Colonic mucosa (tissue), 4 donors: ENCODE results near the gene CACNB4. TPM values are rescaled to one million over a fixed set of nuclear protein-coding genes. Genes with fewer than 3 reads are reported as not detected.
"Not testable (repeated sequence)": the region's sequence is repeated elsewhere in the genome, so short reads cannot be mapped to it uniquely, and the experiment has no call there.

Experiments used
- DNase-seq: peaks from one replicate; pipeline ENCODE4 v3.0.0-alpha.2; 2020
- H3K27ac ChIP-seq: fragments of 200-600 bp; one replicate; pipeline ENCODE4 v1.8.0; 2021
- H3K27me3 ChIP-seq: fragments of 200-600 bp; one replicate; pipeline ENCODE4 v1.8.0; 2021
- H3K36me3 ChIP-seq: fragments of 200-600 bp; one replicate; pipeline ENCODE4 v1.8.0; 2021
- H3K4me1 ChIP-seq: fragments of 200-600 bp; one replicate; pipeline ENCODE4 v1.8.0; 2021; ENCODE audit warnings: mild to moderate bottlenecking
- H3K4me3 ChIP-seq: fragments of 200-600 bp; one replicate; pipeline ENCODE4 v1.8.0; 2021
- H3K9ac ChIP-seq, 2 donors: one replicate each; pipeline ENCODE4 v1.7.0; 2013; ENCODE audit warnings: control low read depth in 2 of 2, low read depth in 2 of 2, low read length in 2 of 2
- H3K9me3 ChIP-seq: fragments of 200-600 bp; one replicate; pipeline ENCODE4 v1.8.0; 2021
- CTCF ChIP-seq: fragments of 200-600 bp; IDR thresholded peaks from one replicate; pipeline ENCODE4 v1.8.0; 2022; ENCODE audit warnings: antibody characterized with exemption, mild to moderate bottlenecking
- intact Hi-C: fragments of 100-400 bp; cut with DNase I; formaldehyde crosslinking; loops from one replicate; pipeline ENCODE4 v1.14.1; 2022
- total RNA-seq, 2 donors: library from RNA; stranded (reverse); fragmentation: NEBNext Ultra II Directional in 1 of 2; extraction: Animal tissue kit (Norgen Biotek cat#: 25700) in 1 of 2; gene quantifications; one replicate each; pipeline ENCODE4 v1.2.1, GENCODE V29; 2021
- donor health status: healthy.
- donor health status: DM: no; HTN: no; CAD: no.
- donor health status: DM: no; HTN: no; CAD: no.

CACNB4 gene
- total RNA-seq, 2 donors from 2014 or later, result 0.44 to 1.0 TPM

DNA sequence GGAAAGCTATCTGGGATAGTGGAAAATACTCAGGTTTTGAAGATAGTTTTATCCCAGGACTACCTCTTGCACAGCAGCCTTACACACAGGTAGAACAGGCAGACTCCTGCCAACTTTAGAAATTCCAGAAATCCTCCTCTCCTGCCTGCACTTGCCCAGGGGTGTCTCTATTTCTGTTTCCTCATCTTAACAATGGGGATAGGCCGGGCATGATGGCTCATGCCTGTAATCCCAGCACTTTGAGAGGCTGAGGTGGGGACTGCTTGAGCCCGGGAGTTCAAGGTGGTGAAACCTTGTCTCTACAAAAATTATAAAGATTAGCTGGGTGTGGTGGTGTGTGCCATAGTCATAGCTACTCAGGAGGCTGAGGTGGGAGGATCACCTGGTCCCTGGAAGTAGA is 153.7 kb downstream of the CACNB4 start:
- Histone ChIP-seq H3K36me3 (no peaks in the 10 kb centered on the region), H3K9me3 (no peaks in the 10 kb centered on the region), H3K27ac (no peak overlapping the region), H3K27me3 (no peaks in the 10 kb centered on the region), H3K4me1 (no peaks in the 10 kb centered on the region), H3K9ac (no peak overlapping the region), H3K4me3 (no peak overlapping the region)
- intact Hi-C loops, result no loop called here
- no peak for DNase-seq
- TF ChIP-seq CTCF, result no peak

DNA sequence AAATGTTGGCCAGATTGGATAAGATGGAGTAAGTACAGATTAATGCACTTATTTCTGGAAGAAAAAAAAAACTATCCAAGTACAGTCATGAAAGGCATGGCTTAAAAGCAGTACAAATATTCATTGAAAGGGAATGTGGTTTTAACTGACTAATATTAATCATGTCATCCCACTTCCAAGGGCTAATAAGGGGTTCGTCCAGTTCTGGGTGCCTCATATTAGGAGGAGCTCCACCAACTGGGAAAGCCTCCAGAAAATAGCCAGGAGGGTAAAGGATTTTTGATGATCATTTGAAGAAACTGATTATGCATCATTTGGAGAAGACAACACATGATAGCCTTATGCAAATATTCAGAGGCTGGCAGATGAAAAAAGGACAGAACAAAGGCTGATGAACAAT is 155.4 kb downstream of the CACNB4 start:
- Histone ChIP-seq H3K36me3 (no peaks in the 10 kb centered on the region), H3K9ac (no peak overlapping the region), H3K4me1 (no peaks in the 10 kb centered on the region), H3K4me3 (no peak overlapping the region), H3K9me3 (no peaks in the 10 kb centered on the region), H3K27ac (no peak overlapping the region), H3K27me3 (no peaks in the 10 kb centered on the region)
- intact Hi-C loops, result no loop called here
- DNase-seq, result no peak
- TF ChIP-seq CTCF, result no peak

DNA sequence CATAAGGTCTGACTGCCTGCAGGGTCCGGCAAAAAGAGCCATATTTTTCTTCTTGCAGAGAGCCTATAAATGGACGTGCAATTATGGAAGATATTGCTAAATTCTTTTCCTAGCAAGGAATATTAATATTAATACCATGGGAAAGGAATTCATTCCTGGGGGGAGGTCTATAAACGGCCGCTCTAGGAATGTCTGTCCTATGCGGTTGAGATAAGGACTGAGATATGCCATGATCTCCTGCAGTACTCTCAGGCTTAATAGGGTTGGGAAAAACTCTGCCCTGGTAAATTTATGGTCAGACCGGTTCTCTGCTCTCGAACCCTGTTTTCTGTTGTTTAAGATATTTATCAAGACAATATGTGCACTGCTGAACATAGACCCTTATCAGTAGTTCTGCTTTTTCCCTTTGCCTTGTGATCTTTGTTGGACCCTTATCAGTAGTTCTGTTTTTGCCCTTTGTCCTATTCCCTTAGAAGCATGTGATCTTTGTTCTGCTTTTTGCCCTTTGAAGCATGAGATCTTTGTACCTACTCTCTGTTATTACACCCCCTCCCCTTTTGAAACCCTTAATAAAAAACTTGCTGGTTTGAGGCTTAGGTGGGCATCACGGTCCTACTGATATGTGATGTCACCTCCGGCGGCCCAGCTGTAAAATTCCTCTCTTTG is 156.2 kb downstream of the CACNB4 start:
- H3K4me3 ChIP-seq, intact Hi-C loops: not testable (repeated sequence)

GRCh38 chr2:151937966-151938365 is 160.9 kb downstream of the CACNB4 start:
- DNase-seq, result no peak
- no peaks in the 10 kb centered on the region for H3K36me3 ChIP-seq
- H3K27ac ChIP-seq, result no peak overlapping the region
- no peaks in the 10 kb centered on the region for H3K27me3 ChIP-seq
- intact Hi-C loops, result no loop called here
- no peak for TF ChIP-seq CTCF
- no peaks in the 10 kb centered on the region for H3K4me1 ChIP-seq
- no peak overlapping the region for H3K4me3 ChIP-seq
- H3K9ac ChIP-seq, result no peak overlapping the region
- no peaks in the 10 kb centered on the region for H3K9me3 ChIP-seq

More for the DNA sequence above, 156.2 kb downstream of the CACNB4 start:
- H3K27me3 ChIP-seq, H3K4me1 ChIP-seq, H3K9ac ChIP-seq, DNase-seq, H3K36me3 ChIP-seq, H3K9me3 ChIP-seq, H3K27ac ChIP-seq: not testable (repeated sequence)

DNA sequence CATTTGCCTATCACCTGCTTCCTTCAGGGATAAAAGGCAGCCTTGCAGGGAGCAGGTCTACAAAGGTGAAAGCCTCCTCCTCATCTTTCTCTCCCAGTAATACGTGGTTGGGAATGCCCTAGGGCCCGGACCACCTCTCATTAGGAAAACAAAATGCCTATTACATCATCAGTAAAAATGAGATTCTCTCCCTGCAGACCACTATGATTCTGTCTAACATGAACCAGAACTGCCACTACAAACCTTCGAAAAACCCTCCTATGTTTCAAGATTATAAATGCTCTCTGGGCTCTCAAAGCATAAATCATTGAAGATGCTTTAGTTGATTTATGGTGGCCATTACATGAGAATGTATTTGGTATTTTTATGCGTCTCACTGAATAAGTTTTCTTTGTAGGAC is 162.2 kb downstream of the CACNB4 start:
- TF ChIP-seq CTCF, result no peak
- H3K4me1 ChIP-seq, result no peaks in the 10 kb centered on the region
- H3K9me3 ChIP-seq, result no peaks in the 10 kb centered on the region
- H3K4me3 ChIP-seq, result no peak overlapping the region
- no peaks in the 10 kb centered on the region for H3K27me3 ChIP-seq
- intact Hi-C loops, result no loop called here
- DNase-seq, result no peak
- H3K36me3 ChIP-seq, result no peaks in the 10 kb centered on the region
- H3K9ac ChIP-seq, result no peak overlapping the region
- H3K27ac ChIP-seq, result no peak overlapping the region

DNA sequence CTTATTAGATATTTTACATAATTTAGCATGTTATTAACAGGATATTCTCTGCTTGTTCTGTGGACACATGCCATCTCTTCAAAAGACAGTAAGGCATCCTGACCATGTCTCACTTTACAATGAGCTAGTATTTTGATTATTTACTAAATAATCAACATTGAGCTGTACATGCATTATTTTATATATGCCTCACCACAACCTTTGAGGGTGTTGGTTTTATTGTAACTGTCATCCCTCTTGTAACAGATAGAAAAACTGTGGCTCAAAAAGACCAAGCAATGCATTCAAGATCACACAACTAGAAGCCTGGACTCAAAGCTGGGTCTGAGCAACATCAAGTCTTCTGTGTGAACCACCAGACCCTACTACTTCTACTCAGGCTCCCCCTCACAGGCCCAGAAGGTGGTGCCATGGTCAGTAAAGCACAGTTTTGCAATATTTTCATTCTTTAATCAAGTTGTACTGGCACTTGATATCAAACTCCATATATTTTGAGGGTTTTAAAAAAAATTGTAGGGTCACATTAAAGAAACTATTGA is 165.5 kb downstream of the CACNB4 start:
- intact Hi-C loops, result no loop called here
- H3K9me3 ChIP-seq, result no peaks in the 10 kb centered on the region
- no peak overlapping the region for H3K9ac ChIP-seq
- no peak overlapping the region for H3K4me3 ChIP-seq
- no peak overlapping the region for H3K27ac ChIP-seq
- TF ChIP-seq CTCF, result no peak
- no peaks in the 10 kb centered on the region for H3K36me3 ChIP-seq
- H3K27me3 ChIP-seq, result no peaks in the 10 kb centered on the region
- H3K4me1 ChIP-seq, result no peaks in the 10 kb centered on the region
- no peak for DNase-seq
